ENCODE measurements around the gene HSPD1.
"Not testable (repeated sequence)": the region's sequence is repeated elsewhere in the genome, so short reads cannot be mapped to it uniquely, and the experiment has no call there.

The HSPD1 gene

GRCh38 chr2:197495433-197496134 lies 4.1 kb downstream of the HSPD1 start:
- DNase-seq = no peak

GRCh38 chr2:197487385-197487784 lies 12.3 kb downstream of the HSPD1 start:
- DNase-seq = no peak

GRCh38 chr2:197486175-197486574 lies 13.5 kb downstream of the HSPD1 start:
- DNase-seq = no peak

GRCh38 chr2:197484248-197484647 lies 15.4 kb downstream of the HSPD1 start:
- not testable (repeated sequence) for DNase-seq

- no peak for DNase-seq
Measured at GRCh38 chr2:197480165-197481036, 19.2 kb downstream of the HSPD1 start.

- no peak for DNase-seq
Measured at GRCh38 chr2:197477797-197478196, 21.8 kb downstream of the HSPD1 start.

- no peak for DNase-seq
Measured at GRCh38 chr2:197472166-197472565, 27.5 kb downstream of the HSPD1 start.

GRCh38 chr2:197464175-197464574 lies 35.5 kb downstream of the HSPD1 start:
- DNase-seq = no peak

GRCh38 chr2:197461057-197461456 lies 38.6 kb downstream of the HSPD1 start:
- no peak for DNase-seq

- no peak for DNase-seq
Measured at GRCh38 chr2:197460649-197461048, 39.0 kb downstream of the HSPD1 start.

GRCh38 chr2:197455428-197455827 lies 44.2 kb downstream of the HSPD1 start:
- DNase-seq = no peak

- no peak for DNase-seq
Measured at GRCh38 chr2:197454923-197455322, 44.7 kb downstream of the HSPD1 start.

- peak; percentile 67 for DNase-seq
Measured at GRCh38 chr2:197453914-197454398, 45.7 kb downstream of the HSPD1 start.

- peak; percentile 100 for DNase-seq
Measured at GRCh38 chr2:197453123-197453913, 46.3 kb downstream of the HSPD1 start, which contains the start of gene COQ10B. Gene COQ10B (plus strand): TSS chr2:197453552. CDS start chr2:197453561, 9 bp downstream.

GRCh38 chr2:197452754-197453122 lies 46.9 kb downstream of the HSPD1 start:
- no peak for DNase-seq

- DNase-seq = not testable (repeated sequence)
Measured at GRCh38 chr2:197450935-197451358, 48.7 kb downstream of the HSPD1 start.

- DNase-seq = no peak
Measured at GRCh38 chr2:197450465-197450864, 49.2 kb downstream of the HSPD1 start.

- DNase-seq = no peak
Measured at GRCh38 chr2:197446844-197447243, 52.8 kb downstream of the HSPD1 start.

- DNase-seq = no peak
Measured at GRCh38 chr2:197445746-197446145, 53.9 kb downstream of the HSPD1 start.

GRCh38 chr2:197442857-197443256 lies 56.8 kb downstream of the HSPD1 start:
- DNase-seq = no peak

GRCh38 chr2:197437380-197437779 lies 62.3 kb downstream of the HSPD1 start:
- no peak for DNase-seq

All from kidney glomerular epithelial cell (primary cell).